ENCODE results near the gene HBP1.

HBP1 gene

DNA sequence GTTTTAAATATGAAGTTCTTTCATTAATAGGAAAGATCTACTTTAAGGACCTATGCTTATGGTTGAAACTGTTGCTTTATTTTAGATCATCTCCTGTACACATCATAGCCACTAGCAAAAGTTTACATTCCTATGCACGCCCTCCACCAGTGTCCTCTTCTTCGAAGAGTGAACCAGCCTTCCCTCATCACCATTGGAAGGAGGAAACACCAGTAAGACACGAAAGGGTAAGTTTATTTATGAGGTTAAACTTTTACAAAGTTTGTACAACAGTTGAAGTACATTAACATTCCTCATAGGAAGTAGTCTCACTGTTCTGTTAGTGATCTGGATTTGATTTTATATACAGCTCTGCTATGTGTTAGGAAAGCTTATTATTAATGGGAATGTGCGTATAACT, 16.9 kb downstream of the HBP1 start:
- DNase-seq (ENCODE audit: low spot score): no peak
- Histone ChIP-seq H3K4me3 (no peak overlapping the region), H3K27ac (no peak overlapping the region)
- TF ChIP-seq, protein P1, sequence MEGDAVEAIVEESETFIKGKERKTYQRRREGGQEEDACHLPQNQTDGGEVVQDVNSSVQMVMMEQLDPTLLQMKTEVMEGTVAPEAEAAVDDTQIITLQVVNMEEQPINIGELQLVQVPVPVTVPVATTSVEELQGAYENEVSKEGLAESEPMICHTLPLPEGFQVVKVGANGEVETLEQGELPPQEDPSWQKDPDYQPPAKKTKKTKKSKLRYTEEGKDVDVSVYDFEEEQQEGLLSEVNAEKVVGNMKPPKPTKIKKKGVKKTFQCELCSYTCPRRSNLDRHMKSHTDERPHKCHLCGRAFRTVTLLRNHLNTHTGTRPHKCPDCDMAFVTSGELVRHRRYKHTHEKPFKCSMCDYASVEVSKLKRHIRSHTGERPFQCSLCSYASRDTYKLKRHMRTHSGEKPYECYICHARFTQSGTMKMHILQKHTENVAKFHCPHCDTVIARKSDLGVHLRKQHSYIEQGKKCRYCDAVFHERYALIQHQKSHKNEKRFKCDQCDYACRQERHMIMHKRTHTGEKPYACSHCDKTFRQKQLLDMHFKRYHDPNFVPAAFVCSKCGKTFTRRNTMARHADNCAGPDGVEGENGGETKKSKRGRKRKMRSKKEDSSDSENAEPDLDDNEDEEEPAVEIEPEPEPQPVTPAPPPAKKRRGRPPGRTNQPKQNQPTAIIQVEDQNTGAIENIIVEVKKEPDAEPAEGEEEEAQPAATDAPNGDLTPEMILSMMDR (IDR thresholded peaks at IDR 0.05): no peak

DNA sequence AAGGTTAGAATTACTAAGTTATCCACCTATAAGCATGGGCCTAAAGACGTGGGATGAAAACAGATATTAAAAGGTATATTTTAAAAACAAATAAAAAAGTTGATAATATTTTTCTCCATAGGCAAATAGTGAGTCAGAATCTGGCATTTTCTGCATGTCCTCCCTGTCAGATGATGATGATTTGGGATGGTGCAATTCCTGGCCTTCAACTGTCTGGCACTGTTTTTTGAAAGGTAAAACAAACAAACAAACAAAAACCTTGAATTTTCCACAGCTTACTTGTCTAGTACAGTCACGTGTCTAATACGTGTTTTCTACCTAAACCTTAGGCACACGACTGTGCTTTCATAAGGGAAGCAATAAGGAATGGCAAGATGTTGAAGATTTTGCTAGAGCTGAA, 17.4 kb downstream of the HBP1 start:
- TF ChIP-seq, protein P1 (IDR thresholded peaks at IDR 0.05): no peak
- Histone ChIP-seq H3K27ac (no peak overlapping the region), H3K4me3 (no peak overlapping the region)
- no peak for DNase-seq (ENCODE audit: low spot score)

DNA sequence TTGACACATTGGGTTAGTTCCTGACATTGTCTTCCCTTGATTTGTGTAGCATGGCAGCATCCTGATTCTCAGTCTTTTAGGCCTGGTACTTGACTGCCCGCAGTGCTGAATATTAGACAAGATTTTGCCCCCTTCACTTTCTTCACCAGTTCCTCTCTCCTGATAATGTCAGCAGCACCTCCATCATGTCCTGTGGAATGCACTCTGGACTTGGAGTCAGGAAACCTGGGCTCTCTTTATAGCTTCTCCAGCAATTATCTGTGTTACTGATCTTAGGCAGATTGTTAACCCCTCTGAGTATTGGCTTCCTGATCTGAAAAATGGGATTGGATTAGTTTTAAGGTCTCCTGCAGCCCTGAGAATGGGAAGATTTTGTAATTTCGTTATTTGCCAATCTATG, 19.0 kb downstream of the HBP1 start:
- TF ChIP-seq, protein P1 (IDR thresholded peaks at IDR 0.05): no peak
- Histone ChIP-seq H3K4me3 (no peak overlapping the region), H3K27ac (no peak overlapping the region)
- DNase-seq (ENCODE audit: low spot score): no peak

DNA sequence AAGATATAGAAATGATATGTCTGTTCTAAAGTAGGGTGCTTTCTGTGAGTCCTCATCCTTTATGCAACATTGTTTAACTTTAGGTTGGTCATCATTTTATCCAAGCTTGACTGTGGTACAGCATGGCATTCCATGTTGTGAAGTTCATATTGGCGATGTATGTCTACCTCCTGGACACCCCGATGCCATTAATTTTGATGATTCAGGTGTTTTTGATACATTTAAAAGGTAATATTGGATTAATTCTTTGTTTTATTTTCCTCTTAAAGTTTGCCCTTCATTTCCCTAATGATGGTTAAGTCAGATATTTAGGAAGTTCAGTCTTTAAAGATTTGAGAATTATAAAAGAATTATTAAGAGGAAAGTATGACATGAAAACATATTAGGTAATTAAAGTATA, 21.3 kb downstream of the HBP1 start:
- no peak for DNase-seq (ENCODE audit: low spot score)
- H3K4me3 ChIP-seq: no peak overlapping the region
- TF ChIP-seq, protein P1 (IDR thresholded peaks at IDR 0.05): no peak
- no peak overlapping the region for H3K27ac ChIP-seq

DNA sequence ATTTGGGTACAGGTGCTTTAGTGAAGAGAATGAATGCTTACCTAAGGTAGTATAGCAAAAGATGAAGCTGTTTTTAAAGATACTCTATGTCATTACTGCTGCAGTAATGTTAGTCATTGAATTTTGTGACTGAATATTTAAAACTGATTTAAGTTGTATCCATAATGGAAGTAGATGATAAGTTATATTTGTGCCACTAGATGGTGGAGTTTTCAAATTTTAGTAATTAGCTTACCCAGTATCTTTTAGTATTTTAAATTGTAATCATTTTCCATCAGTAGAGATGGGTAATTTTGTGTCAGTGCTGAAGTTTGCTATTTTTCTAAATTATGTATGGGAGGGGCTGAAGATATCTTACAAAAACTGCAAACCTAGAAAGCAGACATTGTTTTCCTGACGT, 25.2 kb downstream of the HBP1 start:
- H3K27ac ChIP-seq: no peak overlapping the region
- TF ChIP-seq, protein P1 (IDR thresholded peaks at IDR 0.05): no peak

DNA sequence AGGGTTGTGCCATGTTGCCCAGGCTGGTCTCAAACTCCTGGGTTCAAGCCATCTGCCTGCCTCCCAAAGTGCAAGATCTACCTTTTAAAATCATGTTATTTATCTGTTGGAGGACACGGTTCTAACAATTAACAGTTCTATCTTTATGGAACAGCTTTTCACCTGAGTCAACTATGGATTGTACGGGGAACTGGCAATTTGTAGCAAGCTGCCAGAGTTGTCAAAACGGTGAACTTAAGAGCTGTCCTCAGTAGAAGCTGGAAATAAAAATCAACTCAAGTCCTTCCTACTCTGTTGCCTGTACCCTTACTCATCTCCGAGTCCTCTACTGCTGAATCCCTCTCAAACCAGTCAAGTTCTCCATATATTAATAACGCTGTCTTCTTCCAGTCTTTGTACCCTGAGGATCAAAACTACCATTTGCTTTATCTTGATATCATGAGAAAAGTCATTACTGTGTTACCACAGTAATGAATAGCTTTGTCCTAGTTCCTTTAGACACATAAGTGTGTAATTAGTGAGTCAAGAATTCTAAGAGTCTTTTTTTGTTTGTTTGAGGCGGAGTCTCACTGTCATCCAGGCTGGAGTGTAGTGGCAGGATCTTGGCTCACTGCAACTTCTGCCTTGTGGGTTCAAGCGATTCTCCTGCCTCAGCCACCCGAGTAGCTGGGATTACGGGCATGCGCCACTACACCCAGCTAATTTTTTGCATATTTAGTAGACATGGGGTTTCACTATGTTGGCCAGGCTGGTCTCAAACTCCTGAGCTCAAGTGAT, 28.2 kb downstream of the HBP1 start:
- TF ChIP-seq, protein P1 (IDR thresholded peaks at IDR 0.05): no peak
- Histone ChIP-seq H3K4me3 (no peak overlapping the region), H3K27ac (no peak overlapping the region)
- no peak for DNase-seq (ENCODE audit: low spot score)

More for the DNA sequence above, 25.2 kb downstream of the HBP1 start:
- DNase-seq (ENCODE audit: low spot score): no peak
- H3K4me3 ChIP-seq: no peak overlapping the region

DNA sequence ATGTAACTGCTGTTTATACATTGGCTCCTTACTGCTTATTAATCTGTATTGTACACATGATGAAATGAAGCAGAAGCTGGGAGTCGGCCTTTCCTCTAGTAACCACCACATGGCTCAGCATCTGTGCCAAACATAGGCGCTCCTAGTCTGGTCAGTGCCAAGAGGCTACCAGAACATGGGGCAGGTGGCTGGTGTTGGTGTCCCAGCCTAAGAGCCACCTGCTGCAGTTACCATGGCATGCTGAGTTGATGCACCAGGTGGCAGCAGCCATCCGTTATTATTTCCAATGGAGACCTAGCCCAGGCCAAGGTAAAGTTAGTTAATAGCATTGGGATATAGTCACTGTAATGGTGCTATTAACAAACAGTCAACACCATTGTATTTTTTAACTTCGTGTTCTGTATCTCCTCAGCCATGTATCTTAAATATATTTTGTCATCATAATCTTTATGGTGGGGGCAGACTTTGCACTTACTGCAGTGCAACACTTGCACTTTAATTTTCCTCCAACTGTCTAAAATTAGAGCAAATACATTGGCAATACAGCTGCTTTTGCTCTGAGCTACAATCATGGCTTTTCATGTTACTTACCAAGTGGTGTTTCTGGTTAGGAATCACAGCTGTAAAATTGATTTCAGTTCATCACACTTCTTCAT, 33.1 kb downstream of the HBP1 start:
- Histone ChIP-seq H3K4me3 (no peak overlapping the region), H3K27ac (no peak overlapping the region)
- no peak for DNase-seq (ENCODE audit: low spot score)
- TF ChIP-seq, protein P1 (IDR thresholded peaks at IDR 0.05): peak; percentile 27
